Measurements from ENCODE around the gene NPHS1.
"Not testable (repeated sequence)": the region's sequence is repeated elsewhere in the genome, so short reads cannot be mapped to it uniquely, and the experiment has no call there.

The NPHS1 gene

GRCh38 chr19:35879068-35879467 lies 26.8 kb upstream of the NPHS1 start:
- in situ Hi-C loops (cut with MboI; ENCODE audit: low sequenced_read_pairs), result no loop called here

GRCh38 chr19:35874392-35874930 lies 22.2 kb upstream of the NPHS1 start:
- in situ Hi-C loops (cut with MboI; ENCODE audit: low sequenced_read_pairs), result no loop called here

- in situ Hi-C loops (cut with MboI; ENCODE audit: low sequenced_read_pairs), result no loop called here
Measured at GRCh38 chr19:35872180-35872579, 19.9 kb upstream of the NPHS1 start.

GRCh38 chr19:35871611-35872010 lies 19.3 kb upstream of the NPHS1 start:
- in situ Hi-C loops (cut with MboI; ENCODE audit: low sequenced_read_pairs), result no loop called here

GRCh38 chr19:35870798-35871197 lies 18.5 kb upstream of the NPHS1 start:
- in situ Hi-C loops (cut with MboI; ENCODE audit: low sequenced_read_pairs), result no loop called here

- in situ Hi-C loops (cut with MboI; ENCODE audit: low sequenced_read_pairs), result not testable (repeated sequence)
Measured at GRCh38 chr19:35870124-35870736, 17.9 kb upstream of the NPHS1 start.

- in situ Hi-C loops (cut with MboI; ENCODE audit: low sequenced_read_pairs), result no loop called here
Measured at GRCh38 chr19:35869327-35870123, 17.2 kb upstream of the NPHS1 start.

- in situ Hi-C loops (cut with MboI; ENCODE audit: low sequenced_read_pairs), result no loop called here
Measured at GRCh38 chr19:35868823-35869326, 16.6 kb upstream of the NPHS1 start.

- in situ Hi-C loops (cut with MboI; ENCODE audit: low sequenced_read_pairs), result no loop called here
Measured at GRCh38 chr19:35868172-35868822, 16.0 kb upstream of the NPHS1 start, which contains the start of gene APLP1. TSS of gene APLP1 (plus strand) at chr19:35868574. CDS start at chr19:35868637, 63 bp downstream.

- in situ Hi-C loops (cut with MboI; ENCODE audit: low sequenced_read_pairs), result no loop called here
Measured at GRCh38 chr19:35863018-35863417, 10.7 kb upstream of the NPHS1 start.

GRCh38 chr19:35862528-35862927 lies 10.2 kb upstream of the NPHS1 start:
- in situ Hi-C loops (cut with MboI; ENCODE audit: low sequenced_read_pairs), result no loop called here

- in situ Hi-C loops (cut with MboI; ENCODE audit: low sequenced_read_pairs), result no loop called here
Measured at GRCh38 chr19:35861640-35862160, 9.4 kb upstream of the NPHS1 start.

- in situ Hi-C loops (cut with MboI; ENCODE audit: low sequenced_read_pairs), result no loop called here
Measured at GRCh38 chr19:35860818-35861639, 8.7 kb upstream of the NPHS1 start.

GRCh38 chr19:35860436-35860817 lies 8.1 kb upstream of the NPHS1 start:
- in situ Hi-C loops (cut with MboI; ENCODE audit: low sequenced_read_pairs), result no loop called here

GRCh38 chr19:35859414-35859813 lies 7.1 kb upstream of the NPHS1 start:
- in situ Hi-C loops (cut with MboI; ENCODE audit: low sequenced_read_pairs), result no loop called here

GRCh38 chr19:35858311-35858710 lies 6.0 kb upstream of the NPHS1 start:
- in situ Hi-C loops (cut with MboI; ENCODE audit: low sequenced_read_pairs), result no loop called here

GRCh38 chr19:35856546-35857149 lies 4.3 kb upstream of the NPHS1 start, which contains the start of gene KIRREL2:
TSS of gene KIRREL2 (plus strand) at chr19:35856911. CDS start at chr19:35857120, 209 bp downstream.
- in situ Hi-C loops (cut with MboI; ENCODE audit: low sequenced_read_pairs), result no loop called here

GRCh38 chr19:35853038-35853756 lies 893 bp upstream of the NPHS1 start:
- in situ Hi-C loops (cut with MboI; ENCODE audit: low sequenced_read_pairs), result no loop called here
